Activated T-helper 1 cell treated with anti-CD3 and anti-CD28 coated beads, Interleukin-2, amount 50 U/mL, for 16 hours (primary cell): ENCODE results near the gene CEP72.
"Not testable (repeated sequence)": the region's sequence is repeated elsewhere in the genome, so short reads cannot be mapped to it uniquely, and the experiment has no call there.

ENCODE experiments used
- DNase-seq, 2 donors: peaks; one replicate each; pipeline ENCODE4 v3.0.0-alpha.2; 2020; ENCODE audit warnings: low read depth in 1 of 2, low spot score in 1 of 2

Gene CEP72

GRCh38 chr5:579746-580366, 32.3 kb upstream of the CEP72 start:
- no peak for DNase-seq

GRCh38 chr5:580436-580835, 31.7 kb upstream of the CEP72 start:
- no peak for DNase-seq

GRCh38 chr5:581266-581665, 30.9 kb upstream of the CEP72 start:
- DNase-seq, result no peak

GRCh38 chr5:581941-582340, 30.2 kb upstream of the CEP72 start:
- no peak for DNase-seq

- not testable (repeated sequence) for DNase-seq
Observed at GRCh38 chr5:582445-582844, 29.7 kb upstream of the CEP72 start.

- no peak for DNase-seq
Observed at GRCh38 chr5:582936-583635, 29.1 kb upstream of the CEP72 start.

GRCh38 chr5:583645-584044, 28.5 kb upstream of the CEP72 start:
- no peak for DNase-seq

GRCh38 chr5:584216-584615, 27.9 kb upstream of the CEP72 start:
- no peak for DNase-seq

- DNase-seq, result no peak
Observed at GRCh38 chr5:584846-585245, 27.3 kb upstream of the CEP72 start.

GRCh38 chr5:585556-585955, 26.6 kb upstream of the CEP72 start:
- DNase-seq, result no peak

GRCh38 chr5:585962-586628, 26.0 kb upstream of the CEP72 start:
- no peak for DNase-seq

GRCh38 chr5:586751-587285, 25.3 kb upstream of the CEP72 start:
- no peak for DNase-seq

- no peak for DNase-seq
Observed at GRCh38 chr5:587403-587802, 24.7 kb upstream of the CEP72 start.

GRCh38 chr5:588406-588995, 23.6 kb upstream of the CEP72 start:
- no peak for DNase-seq

GRCh38 chr5:589173-589572, 23.0 kb upstream of the CEP72 start:
- DNase-seq, result no peak

GRCh38 chr5:589588-589987, 22.6 kb upstream of the CEP72 start:
- DNase-seq, result no peak

GRCh38 chr5:590346-590745, 21.8 kb upstream of the CEP72 start:
- no peak for DNase-seq

- no peak for DNase-seq
Observed at GRCh38 chr5:591746-592145, 20.4 kb upstream of the CEP72 start.

GRCh38 chr5:592158-592557, 20.0 kb upstream of the CEP72 start:
- no peak for DNase-seq

- no peak for DNase-seq
Observed at GRCh38 chr5:593511-593910, 18.6 kb upstream of the CEP72 start.

GRCh38 chr5:594226-594860, 17.8 kb upstream of the CEP72 start:
- no peak for DNase-seq
